ENCODE measurements around the gene GGACT.

Gene GGACT

GRCh38 chr13:100600915-100601314, 12.3 kb upstream of the GGACT start:
- Histone ChIP-seq H3K9me3 (ENCODE audit: insufficient read depth, low read length, severe bottlenecking) (no peaks in the 10 kb centered on the region), H3K36me3 (ENCODE audit: insufficient read depth, low read length) (peaks cover 8% of the 10 kb centered on the region; the same call in 1 of the 2 replicates), H4K20me1 (ENCODE audit: insufficient read depth, low read length) (no peaks in the 10 kb centered on the region), H3K4me3 (ENCODE audit: low read depth in 1 of 2, low read length in 2 of 2) (no peak overlapping the region), H3K4me2 (ENCODE audit: insufficient read depth, low read length) (no peak overlapping the region), H3K9ac (ENCODE audit: low read depth, low read length) (no peak overlapping the region), H3K4me1 (ENCODE audit: insufficient read depth, low read length) (no peaks in the 10 kb centered on the region), H3K27me3 (ENCODE audit: insufficient read depth, low read length, poor library complexity) (no peaks in the 10 kb centered on the region), H2AFZ (ENCODE audit: low read depth, low read length) (no peak overlapping the region), H3K79me2 (ENCODE audit: insufficient read depth, low read length) (no peaks in the 10 kb centered on the region), H3K27ac (ENCODE audit: low read length) (no peak overlapping the region)
- no peak for DNase-seq
- no peak for ATAC-seq (ENCODE audit: insufficient read depth, low read depth)
- no peak for TF ChIP-seq EZH2 (IDR thresholded peaks at IDR 0.05; ENCODE audit: borderline replicate concordance, low read depth, low read length, severe bottlenecking)
- TF ChIP-seq CTCF (IDR thresholded peaks at IDR 0.05; ENCODE audit: borderline replicate concordance, extremely low read depth, low read length, poor library complexity, severe bottlenecking): no peak

GRCh38 chr13:100600461-100600860, 11.9 kb upstream of the GGACT start:
- Histone ChIP-seq H3K4me1 (ENCODE audit: insufficient read depth, low read length) (no peaks in the 10 kb centered on the region), H4K20me1 (ENCODE audit: insufficient read depth, low read length) (no peaks in the 10 kb centered on the region), H3K36me3 (ENCODE audit: insufficient read depth, low read length) (peaks cover 6% of the 10 kb centered on the region; the same call in 1 of the 2 replicates), H2AFZ (ENCODE audit: low read depth, low read length) (no peak overlapping the region), H3K79me2 (ENCODE audit: insufficient read depth, low read length) (no peaks in the 10 kb centered on the region), H3K4me3 (ENCODE audit: low read depth in 1 of 2, low read length in 2 of 2) (no peak overlapping the region), H3K9me3 (ENCODE audit: insufficient read depth, low read length, severe bottlenecking) (no peaks in the 10 kb centered on the region), H3K27me3 (ENCODE audit: insufficient read depth, low read length, poor library complexity) (no peaks in the 10 kb centered on the region), H3K9ac (ENCODE audit: low read depth, low read length) (no peak overlapping the region), H3K4me2 (ENCODE audit: insufficient read depth, low read length) (no peak overlapping the region), H3K27ac (ENCODE audit: low read length) (no peak overlapping the region)
- ATAC-seq (ENCODE audit: insufficient read depth, low read depth): no peak
- TF ChIP-seq EZH2 (IDR thresholded peaks at IDR 0.05; ENCODE audit: borderline replicate concordance, low read depth, low read length, severe bottlenecking) (no peak), CTCF (IDR thresholded peaks at IDR 0.05; ENCODE audit: borderline replicate concordance, extremely low read depth, low read length, poor library complexity, severe bottlenecking) (no peak)
- DNase-seq: no peak

- no peaks in the 10 kb centered on the region for H3K79me2 ChIP-seq (ENCODE audit: insufficient read depth, low read length)
- H3K4me1 ChIP-seq (ENCODE audit: insufficient read depth, low read length): no peaks in the 10 kb centered on the region
- no peak for ATAC-seq (ENCODE audit: insufficient read depth, low read depth)
- no peak overlapping the region for H3K4me2 ChIP-seq (ENCODE audit: insufficient read depth, low read length)
- H3K4me3 ChIP-seq (ENCODE audit: low read depth in 1 of 2, low read length in 2 of 2): no peak overlapping the region
- DNase-seq: no peak
- no peaks in the 10 kb centered on the region for H3K27me3 ChIP-seq (ENCODE audit: insufficient read depth, low read length, poor library complexity)
- no peak for TF ChIP-seq CTCF (IDR thresholded peaks at IDR 0.05; ENCODE audit: borderline replicate concordance, extremely low read depth, low read length, poor library complexity, severe bottlenecking)
- no peak for TF ChIP-seq EZH2 (IDR thresholded peaks at IDR 0.05; ENCODE audit: borderline replicate concordance, low read depth, low read length, severe bottlenecking)
- H2AFZ ChIP-seq (ENCODE audit: low read depth, low read length): no peak overlapping the region
- H3K9ac ChIP-seq (ENCODE audit: low read depth, low read length): no peak overlapping the region
- H3K27ac ChIP-seq (ENCODE audit: low read length): no peak overlapping the region
- no peaks in the 10 kb centered on the region for H3K9me3 ChIP-seq (ENCODE audit: insufficient read depth, low read length, severe bottlenecking)
- H4K20me1 ChIP-seq (ENCODE audit: insufficient read depth, low read length): no peaks in the 10 kb centered on the region
- H3K36me3 ChIP-seq (ENCODE audit: insufficient read depth, low read length): no peaks in the 10 kb centered on the region
These were observed 8.7 kb upstream of the GGACT start for GRCh38 chr13:100597253-100597652.

DNA sequence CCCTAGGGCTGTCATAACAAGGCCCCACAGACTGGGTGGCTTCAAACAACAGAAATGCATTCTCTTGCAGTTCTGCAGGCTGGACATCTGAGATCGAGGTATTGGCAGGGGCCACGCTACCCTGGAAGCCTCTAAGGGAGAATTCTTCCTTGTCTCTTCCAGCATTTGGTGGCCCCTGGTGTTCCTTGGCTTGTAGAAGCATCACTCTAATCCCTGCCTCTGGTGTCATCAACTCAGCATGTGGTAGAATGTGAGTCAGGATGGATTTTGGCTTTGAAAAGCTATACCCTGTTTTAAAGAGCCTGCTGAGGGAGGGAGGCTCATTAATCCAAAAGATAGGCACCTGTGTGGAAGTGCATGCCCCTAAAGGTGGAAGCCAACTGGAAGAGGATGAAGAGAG, 7.9 kb upstream of the GGACT start:
- no peak overlapping the region for H3K9ac ChIP-seq (ENCODE audit: low read depth, low read length)
- H3K27me3 ChIP-seq (ENCODE audit: insufficient read depth, low read length, poor library complexity): no peaks in the 10 kb centered on the region
- TF ChIP-seq EZH2 (IDR thresholded peaks at IDR 0.05; ENCODE audit: borderline replicate concordance, low read depth, low read length, severe bottlenecking): no peak
- no peak for TF ChIP-seq CTCF (IDR thresholded peaks at IDR 0.05; ENCODE audit: borderline replicate concordance, extremely low read depth, low read length, poor library complexity, severe bottlenecking)
- no peak overlapping the region for H3K4me3 ChIP-seq (ENCODE audit: low read depth in 1 of 2, low read length in 2 of 2)
- no peak overlapping the region for H2AFZ ChIP-seq (ENCODE audit: low read depth, low read length)
- no peaks in the 10 kb centered on the region for H3K36me3 ChIP-seq (ENCODE audit: insufficient read depth, low read length)
- H3K9me3 ChIP-seq (ENCODE audit: insufficient read depth, low read length, severe bottlenecking): no peaks in the 10 kb centered on the region
- H3K79me2 ChIP-seq (ENCODE audit: insufficient read depth, low read length): no peaks in the 10 kb centered on the region
- DNase-seq (no peak), ATAC-seq (ENCODE audit: insufficient read depth, low read depth) (no peak)
- H3K27ac ChIP-seq (ENCODE audit: low read length): no peak overlapping the region
- no peak overlapping the region for H3K4me2 ChIP-seq (ENCODE audit: insufficient read depth, low read length)
- H3K4me1 ChIP-seq (ENCODE audit: insufficient read depth, low read length): no peaks in the 10 kb centered on the region
- H4K20me1 ChIP-seq (ENCODE audit: insufficient read depth, low read length): no peaks in the 10 kb centered on the region
